NCI-H1694 treated with DMSO at 0.1 percent for 48 hours (cell line): ENCODE data around the gene PIP5K1A.
"Not testable (repeated sequence)": the region's sequence is repeated elsewhere in the genome, so short reads cannot be mapped to it uniquely, and the experiment has no call there.

ENCODE experiments used
- DNase-seq: peaks from one replicate; lab custom pipeline; 2025; lab: John Stamatoyannopoulos, UW

Gene PIP5K1A

GRCh38 chr1:151193304-151193703, 5.0 kb upstream of the PIP5K1A start:
- DNase-seq = no peak

- DNase-seq = no peak
Measured at GRCh38 chr1:151193856-151194255, 4.5 kb upstream of the PIP5K1A start.

GRCh38 chr1:151194894-151195594, 3.3 kb upstream of the PIP5K1A start:
- not testable (repeated sequence) for DNase-seq

- DNase-seq = peak; percentile 95
Measured at GRCh38 chr1:151196292-151196800, 2.0 kb upstream of the PIP5K1A start.

- peak; percentile 47 for DNase-seq
Measured at GRCh38 chr1:151197863-151198253, 494 bp upstream of the PIP5K1A start.

- DNase-seq = no peak
Measured at GRCh38 chr1:151199873-151200581, 1.7 kb downstream of the PIP5K1A start.

- DNase-seq = not testable (repeated sequence)
Measured at GRCh38 chr1:151205381-151205965, 7.1 kb downstream of the PIP5K1A start.

GRCh38 chr1:151210830-151211229, 12.5 kb downstream of the PIP5K1A start:
- no peak for DNase-seq

- DNase-seq = no peak
Measured at GRCh38 chr1:151211972-151212705, 13.8 kb downstream of the PIP5K1A start.

GRCh38 chr1:151213560-151213959, 15.2 kb downstream of the PIP5K1A start:
- DNase-seq = no peak

- DNase-seq = no peak
Measured at GRCh38 chr1:151221616-151222015, 23.3 kb downstream of the PIP5K1A start.

GRCh38 chr1:151222130-151222529, 23.8 kb downstream of the PIP5K1A start:
- DNase-seq = peak; percentile 49

- no peak for DNase-seq
Measured at GRCh38 chr1:151235235-151235634, 36.9 kb downstream of the PIP5K1A start.

GRCh38 chr1:151237678-151238466, 39.5 kb downstream of the PIP5K1A start:
- no peak for DNase-seq

GRCh38 chr1:151238467-151238739, 40.1 kb downstream of the PIP5K1A start:
- peak; percentile 34 for DNase-seq

- no peak for DNase-seq
Measured at GRCh38 chr1:151242442-151242841, 44.1 kb downstream of the PIP5K1A start.

GRCh38 chr1:151243683-151244216, 45.4 kb downstream of the PIP5K1A start:
- no peak for DNase-seq

- DNase-seq = no peak
Measured at GRCh38 chr1:151246786-151247185, 48.4 kb downstream of the PIP5K1A start.

GRCh38 chr1:151251656-151252470, 53.5 kb downstream of the PIP5K1A start:
- DNase-seq = peak; percentile 94
